Stimulated activated CD8-positive, alpha-beta memory T cell treated with anti-CD3 and anti-CD28 coated beads, Interleukin-12 subunit alpha, Interleukin-12 subunit beta, amount 100 ng/mL, for 4 hours (primary cell): ENCODE measurements around the gene ZNF792.
"Not testable (repeated sequence)": the region's sequence is repeated elsewhere in the genome, so short reads cannot be mapped to it uniquely, and the experiment has no call there.

Experiments used
- DNase-seq: peaks from one replicate; pipeline ENCODE4 v3.0.0-alpha.2; 2020; ENCODE audit warnings: low read depth

The ZNF792 gene

GRCh38 chr19:34925278-34925855, 38.7 kb downstream of the ZNF792 start:
- DNase-seq, result no peak

GRCh38 chr19:34920090-34920786, 43.8 kb downstream of the ZNF792 start:
- DNase-seq, result not testable (repeated sequence)

DNA sequence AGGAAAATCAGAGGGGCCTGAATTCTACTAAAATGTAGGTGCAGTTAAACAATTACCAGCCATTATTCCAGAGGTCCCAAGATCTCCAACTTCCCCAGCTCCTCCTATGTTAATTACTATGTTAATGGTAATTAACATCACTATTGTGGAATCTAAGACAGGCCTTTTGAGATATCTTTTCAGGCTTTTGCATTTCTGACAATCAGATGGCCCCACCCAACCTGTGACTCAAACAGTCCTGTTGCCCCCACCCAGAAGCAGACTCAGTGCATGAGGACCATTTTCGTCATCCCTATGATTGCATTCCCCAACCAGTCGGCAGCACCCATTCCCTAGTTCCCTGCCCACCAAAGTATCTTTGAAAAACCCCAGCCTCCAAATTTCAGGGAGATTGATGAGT, 45.8 kb downstream of the ZNF792 start:
- DNase-seq, result no peak

- DNase-seq, result not testable (repeated sequence)
Observed at GRCh38 chr19:34917144-34917543, 46.9 kb downstream of the ZNF792 start.

- no peak for DNase-seq
Observed at GRCh38 chr19:34910770-34911169, 53.3 kb downstream of the ZNF792 start.
